Effector memory CD4-positive, alpha-beta T cell (primary cell): ENCODE data around the gene FOXN1.

ENCODE experiments used
- DNase-seq, 3 donors: peaks; one replicate each; pipeline ENCODE4 v3.0.0-alpha.2; 2020
- H3K27ac ChIP-seq: 2 replicates; pipeline ENCODE4 v1.7.0; 2013; ENCODE audit warnings: mild to moderate bottlenecking, low read length, moderate library complexity; ENCODE audit not compliant: insufficient read depth, poor library complexity, severe bottlenecking
- H3K27me3 ChIP-seq: replicated peaks from 2 replicates; pipeline ENCODE4 v1.7.0; 2013; ENCODE audit warnings: mild to moderate bottlenecking, low read length; ENCODE audit not compliant: insufficient read depth, control insufficient read depth, poor library complexity, severe bottlenecking
- H3K36me3 ChIP-seq: 2 replicates; pipeline ENCODE4 v1.7.0; 2013; ENCODE audit warnings: mild to moderate bottlenecking, low read length, moderate library complexity; ENCODE audit not compliant: control insufficient read depth, insufficient read depth
- H3K4me1 ChIP-seq: 2 replicates; pipeline ENCODE4 v1.7.0; 2013; ENCODE audit warnings: low read length, mild to moderate bottlenecking; ENCODE audit not compliant: control insufficient read depth, insufficient read depth, poor library complexity, severe bottlenecking
- H3K4me3 ChIP-seq: 2 replicates; pipeline ENCODE4 v1.7.0; 2013; ENCODE audit warnings: low read length, low read depth, mild to moderate bottlenecking; ENCODE audit not compliant: insufficient read depth, poor library complexity, severe bottlenecking
- H3K9me3 ChIP-seq: 2 replicates; pipeline ENCODE4 v1.7.0; 2013; ENCODE audit warnings: mild to moderate bottlenecking, low read length, moderate library complexity; ENCODE audit not compliant: control insufficient read depth

The FOXN1 gene

GRCh38 chr17:28545141-28545503 is 39.0 kb downstream of the FOXN1 start:
- H3K4me3 ChIP-seq = no peak overlapping the region
- no peak overlapping the region for H3K27ac ChIP-seq
- no peaks in the 10 kb centered on the region for H3K27me3 ChIP-seq
- DNase-seq = no peak
- no peaks in the 10 kb centered on the region for H3K9me3 ChIP-seq
- H3K36me3 ChIP-seq = peaks cover 12% of the 10 kb centered on the region
- peaks cover 22% of the 10 kb centered on the region for H3K4me1 ChIP-seq

- Histone ChIP-seq H3K27ac (no peak overlapping the region), H3K27me3 (no peaks in the 10 kb centered on the region), H3K36me3 (peaks cover 12% of the 10 kb centered on the region), H3K4me3 (no peak overlapping the region), H3K4me1 (peaks cover 30% of the 10 kb centered on the region), H3K9me3 (no peaks in the 10 kb centered on the region)
- DNase-seq = no peak
Observed at GRCh38 chr17:28545787-28546415, 39.8 kb downstream of the FOXN1 start.

- Histone ChIP-seq H3K27ac (no peak overlapping the region), H3K9me3 (no peaks in the 10 kb centered on the region), H3K27me3 (no peaks in the 10 kb centered on the region), H3K36me3 (peaks cover 12% of the 10 kb centered on the region), H3K4me3 (no peak overlapping the region), H3K4me1 (peaks cover 40% of the 10 kb centered on the region)
- DNase-seq = no peak
Observed at GRCh38 chr17:28547096-28547622, 41.0 kb downstream of the FOXN1 start.

- DNase-seq = peak; percentile 11 to 34 (median 21)
- H3K9me3 ChIP-seq = no peaks in the 10 kb centered on the region
- peak overlapping the region; percentile 89 for H3K27ac ChIP-seq
- H3K4me1 ChIP-seq = peaks cover 40% of the 10 kb centered on the region
- peaks cover 12% of the 10 kb centered on the region for H3K36me3 ChIP-seq
- H3K27me3 ChIP-seq = no peaks in the 10 kb centered on the region
- H3K4me3 ChIP-seq = no peak overlapping the region
Observed at GRCh38 chr17:28547623-28548416, 41.7 kb downstream of the FOXN1 start.

DNA sequence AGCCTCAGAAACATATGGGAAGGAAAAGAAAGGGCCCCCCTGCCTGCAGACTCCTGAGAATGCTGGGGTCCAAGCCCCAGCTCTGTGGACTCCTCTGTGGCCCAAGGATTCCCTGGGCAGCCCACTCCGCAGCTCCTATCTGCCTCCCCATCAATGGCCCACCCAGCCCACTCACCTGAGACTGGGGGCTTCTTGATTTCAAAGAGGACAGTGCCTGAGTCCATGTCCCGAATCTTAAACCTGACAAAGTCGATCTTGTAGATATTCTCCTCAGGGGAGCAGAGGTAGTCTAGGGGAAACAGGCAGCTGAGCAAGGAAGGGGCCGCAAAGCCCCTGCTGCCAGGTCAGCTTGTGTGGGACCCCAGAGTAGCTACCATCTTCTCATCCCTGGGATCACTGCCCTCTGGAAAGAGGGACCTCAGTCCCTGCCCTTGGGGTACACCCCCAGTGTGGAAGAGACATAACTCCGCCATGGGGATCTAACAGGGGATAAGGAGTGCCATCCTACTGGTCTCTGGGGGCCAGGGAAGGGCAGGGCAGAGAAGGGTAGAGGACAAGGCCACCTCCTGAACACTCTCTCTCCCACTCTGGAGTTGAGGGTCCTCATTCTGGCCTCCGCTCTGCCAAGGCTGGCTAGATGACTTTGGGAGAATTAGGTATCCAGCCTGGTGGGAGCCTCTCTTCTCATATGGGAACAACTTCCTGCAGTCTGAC is 42.4 kb downstream of the FOXN1 start:
- Histone ChIP-seq H3K4me1 (peaks cover 40% of the 10 kb centered on the region), H3K36me3 (peaks cover 12% of the 10 kb centered on the region), H3K27me3 (no peaks in the 10 kb centered on the region), H3K9me3 (no peaks in the 10 kb centered on the region), H3K4me3 (no peak overlapping the region), H3K27ac (peak overlapping the region; percentile 89)
- DNase-seq = no peak

GRCh38 chr17:28549236-28550132 is 43.3 kb downstream of the FOXN1 start:
- no peak overlapping the region for H3K4me3 ChIP-seq
- H3K27ac ChIP-seq = peak overlapping the region; percentile 89
- peak; percentile 51 to 65 (median 61) for DNase-seq
- no peaks in the 10 kb centered on the region for H3K27me3 ChIP-seq
- H3K4me1 ChIP-seq = peaks cover 40% of the 10 kb centered on the region
- H3K36me3 ChIP-seq = peaks cover 21% of the 10 kb centered on the region
- no peaks in the 10 kb centered on the region for H3K9me3 ChIP-seq

GRCh38 chr17:28550858-28551257 is 44.7 kb downstream of the FOXN1 start:
- Histone ChIP-seq H3K4me1 (peaks cover 40% of the 10 kb centered on the region), H3K27me3 (no peaks in the 10 kb centered on the region), H3K9me3 (no peaks in the 10 kb centered on the region), H3K36me3 (peaks cover 31% of the 10 kb centered on the region), H3K4me3 (no peak overlapping the region), H3K27ac (peak overlapping the region; percentile 89)
- DNase-seq = no peak

- peak overlapping the region; percentile 89 for H3K27ac ChIP-seq
Observed at GRCh38 chr17:28551421-28552175, 45.5 kb downstream of the FOXN1 start.

More at GRCh38 chr17:28551421-28552175, 45.5 kb downstream of the FOXN1 start:
- H3K9me3 ChIP-seq = no peaks in the 10 kb centered on the region
- no peaks in the 10 kb centered on the region for H3K27me3 ChIP-seq
- no peak for DNase-seq
- H3K4me1 ChIP-seq = peaks cover 40% of the 10 kb centered on the region
- H3K36me3 ChIP-seq = peaks cover 38% of the 10 kb centered on the region
- H3K4me3 ChIP-seq = peak overlapping the region; percentile 77
